ENCODE results near the gene FAM131C.

FAM131C gene

GRCh38 chr1:16017076-16017460 is 56.4 kb downstream of the FAM131C start:
- no peak overlapping the region for H3K27ac ChIP-seq (replicated peaks)
- H3K4me3 ChIP-seq (replicated peaks; ENCODE audit: insufficient read depth, low read length): no peak overlapping the region
- TF ChIP-seq GABPA (IDR thresholded peaks at IDR 0.05; ENCODE audit: low read depth): no peak
- no peak for DNase-seq (ENCODE audit: low read depth in 1 of 2, low spot score in 1 of 2)
- no peaks in the 10 kb centered on the region for H3K27me3 ChIP-seq (ENCODE audit: insufficient read depth, poor library complexity, severe bottlenecking)

- DNase-seq (ENCODE audit: low read depth in 1 of 2, low spot score in 1 of 2): no peak
- Histone ChIP-seq H3K27me3 (ENCODE audit: insufficient read depth, poor library complexity, severe bottlenecking) (no peaks in the 10 kb centered on the region), H3K27ac (replicated peaks) (no peak overlapping the region), H3K4me3 (replicated peaks; ENCODE audit: insufficient read depth, low read length) (no peak overlapping the region)
- TF ChIP-seq POLR2AphosphoS5 (IDR thresholded peaks at IDR 0.05; ENCODE audit: low read depth) (no peak), CTCF (IDR thresholded peaks at IDR 0.05; ENCODE audit: insufficient read depth, low read length) (no peak), REST (IDR thresholded peaks at IDR 0.05; ENCODE audit: insufficient replicate concordance, low read depth) (no peak)
These were observed 57.2 kb downstream of the FAM131C start for GRCh38 chr1:16015960-16016901.

- Histone ChIP-seq H3K27me3 (ENCODE audit: insufficient read depth, poor library complexity, severe bottlenecking) (no peaks in the 10 kb centered on the region), H3K27ac (replicated peaks) (no peak overlapping the region), H3K4me3 (replicated peaks; ENCODE audit: insufficient read depth, low read length) (no peak overlapping the region)
- TF ChIP-seq REST (IDR thresholded peaks at IDR 0.05; ENCODE audit: insufficient replicate concordance, low read depth) (no peak), GABPA (IDR thresholded peaks at IDR 0.05; ENCODE audit: low read depth) (no peak), CTCF (IDR thresholded peaks at IDR 0.05; ENCODE audit: insufficient read depth, low read length) (no peak), POLR2AphosphoS5 (IDR thresholded peaks at IDR 0.05; ENCODE audit: low read depth) (no peak), SPI1 (IDR thresholded peaks at IDR 0.05; ENCODE audit: borderline replicate concordance, low read depth) (no peak)
- no peak for DNase-seq (ENCODE audit: low read depth in 1 of 2, low spot score in 1 of 2)
These were observed 58.0 kb downstream of the FAM131C start for GRCh38 chr1:16015491-16015890.

GRCh38 chr1:16014509-16015482 is 58.7 kb downstream of the FAM131C start:
- Histone ChIP-seq H3K27me3 (ENCODE audit: insufficient read depth, poor library complexity, severe bottlenecking) (no peaks in the 10 kb centered on the region), H3K4me3 (replicated peaks; ENCODE audit: insufficient read depth, low read length) (no peak overlapping the region), H3K27ac (replicated peaks) (no peak overlapping the region)
- TF ChIP-seq POLR2AphosphoS5 (IDR thresholded peaks at IDR 0.05; ENCODE audit: low read depth) (no peak), GABPA (IDR thresholded peaks at IDR 0.05; ENCODE audit: low read depth) (no peak), REST (IDR thresholded peaks at IDR 0.05; ENCODE audit: insufficient replicate concordance, low read depth) (no peak), CTCF (IDR thresholded peaks at IDR 0.05; ENCODE audit: insufficient read depth, low read length) (no peak), SPI1 (IDR thresholded peaks at IDR 0.05; ENCODE audit: borderline replicate concordance, low read depth) (no peak)
- DNase-seq (ENCODE audit: low read depth in 1 of 2, low spot score in 1 of 2): no peak
